Muscle layer of duodenum (tissue), 2 donors: ENCODE results near the gene CACFD1.

Experiments used
- H3K27ac ChIP-seq: one replicate; pipeline ENCODE4 v1.7.0; 2013; ENCODE audit warnings: mild to moderate bottlenecking, low read length
- H3K27me3 ChIP-seq: one replicate; pipeline ENCODE4 v1.7.0; 2013; ENCODE audit warnings: low read depth, mild to moderate bottlenecking, control low read depth, low read length
- H3K36me3 ChIP-seq, 2 donors: one replicate each; pipeline ENCODE4 v1.7.0; 2013; ENCODE audit warnings: low read length in 2 of 2, control low read depth in 1 of 2, mild to moderate bottlenecking in 1 of 2; ENCODE audit not compliant: insufficient read depth in 2 of 2, control insufficient read depth in 1 of 2
- H3K4me1 ChIP-seq, 2 donors: one replicate each; pipeline ENCODE4 v1.7.0; 2013; ENCODE audit warnings: low read length in 2 of 2, mild to moderate bottlenecking in 2 of 2, control low read depth in 1 of 2, moderate library complexity in 1 of 2; ENCODE audit not compliant: insufficient read depth in 2 of 2, control insufficient read depth in 1 of 2
- H3K4me3 ChIP-seq, 2 donors: one replicate each; pipeline ENCODE4 v1.7.0; 2013; ENCODE audit warnings: low read length in 2 of 2, low read depth in 1 of 2, mild to moderate bottlenecking in 1 of 2
- H3K9me3 ChIP-seq, 2 donors: one replicate each; pipeline ENCODE4 v1.7.0; 2013; ENCODE audit warnings: low read length in 2 of 2, control low read depth in 1 of 2, mild to moderate bottlenecking in 1 of 2; ENCODE audit not compliant: control insufficient read depth in 1 of 2
- donor health status: healthy.

Gene CACFD1

DNA sequence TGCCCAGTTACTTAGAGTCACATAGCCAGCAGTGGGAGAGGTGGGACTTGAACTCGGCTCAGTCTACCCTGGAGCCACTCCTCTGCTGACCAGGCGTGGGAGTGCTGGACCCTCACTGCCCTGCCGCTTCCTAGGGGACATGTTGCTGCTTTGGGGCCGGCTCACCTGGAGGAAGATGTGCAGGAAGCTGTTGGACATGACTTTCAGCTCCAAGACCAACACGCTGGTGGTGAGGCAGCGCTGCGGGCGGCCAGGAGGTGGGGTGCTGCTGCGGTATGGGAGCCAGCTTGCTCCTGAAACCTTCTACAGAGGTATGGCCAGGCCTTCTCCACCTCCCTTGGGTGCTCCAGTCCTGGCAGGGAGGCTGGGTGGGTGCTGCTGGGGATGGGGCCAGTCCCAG is 3.4 kb upstream of the CACFD1 start:
- H3K27ac ChIP-seq, result no peak overlapping the region
- H3K36me3 ChIP-seq, result no peaks in the 10 kb centered on the region
- no peaks in the 10 kb centered on the region for H3K27me3 ChIP-seq
- no peaks in the 10 kb centered on the region for H3K9me3 ChIP-seq
- H3K4me3 ChIP-seq, result no peak overlapping the region
- H3K4me1 ChIP-seq, result peaks cover under 1 to 16% of the 10 kb centered on the region in 2 donors

DNA sequence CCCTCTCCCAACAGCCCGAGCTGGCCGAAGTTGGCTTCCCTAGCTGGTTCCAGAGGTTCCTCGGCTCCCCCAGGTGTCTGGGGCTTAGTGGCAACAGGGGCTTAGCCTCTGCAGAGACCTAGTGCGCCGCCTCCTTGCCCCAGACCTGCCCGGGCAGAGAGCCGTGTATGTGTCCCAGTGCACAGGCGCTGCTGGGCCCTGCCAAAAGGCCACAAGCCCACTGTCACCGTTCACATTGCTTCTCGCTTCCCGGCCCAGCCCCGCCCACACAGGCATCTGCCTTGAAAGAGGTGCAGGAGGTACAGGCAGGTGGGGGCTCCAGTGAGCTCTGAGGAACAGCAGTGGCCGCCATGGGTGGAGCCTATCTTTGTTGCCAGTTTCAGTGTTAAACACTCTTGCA is 2.5 kb upstream of the CACFD1 start:
- no peaks in the 10 kb centered on the region for H3K9me3 ChIP-seq
- H3K4me1 ChIP-seq, result peaks cover 3 to 16% of the 10 kb centered on the region in 2 donors
- no peak overlapping the region for H3K27ac ChIP-seq
- no peak overlapping the region for H3K4me3 ChIP-seq
- H3K27me3 ChIP-seq, result no peaks in the 10 kb centered on the region
- H3K36me3 ChIP-seq, result no peaks in the 10 kb centered on the region

DNA sequence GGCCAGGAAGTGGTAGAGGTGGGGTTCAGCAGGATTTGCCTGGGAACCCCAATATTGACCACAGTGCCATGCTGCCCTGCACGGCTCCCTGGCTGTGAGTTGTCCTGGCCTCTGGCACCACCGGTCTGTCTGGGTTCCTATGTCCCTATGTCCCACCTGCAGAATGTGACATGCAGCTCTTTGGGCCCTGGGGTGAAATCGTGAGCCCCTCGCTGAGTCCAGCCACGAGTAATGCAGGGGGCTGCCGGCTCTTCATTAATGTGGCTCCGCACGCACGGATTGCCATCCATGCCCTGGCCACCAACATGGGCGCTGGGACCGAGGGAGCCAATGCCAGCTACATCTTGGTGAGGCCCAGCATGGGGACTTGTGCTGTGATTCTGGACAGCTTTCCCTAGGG is 2.0 kb upstream of the CACFD1 start:
- Histone ChIP-seq H3K4me3 (no peak overlapping the region), H3K27ac (no peak overlapping the region), H3K36me3 (no peaks in the 10 kb centered on the region), H3K4me1 (peaks cover 3 to 16% of the 10 kb centered on the region in 2 donors), H3K9me3 (no peaks in the 10 kb centered on the region), H3K27me3 (no peaks in the 10 kb centered on the region)

- H3K4me3 ChIP-seq, result peak overlapping the region; percentile 64 to 65
Measured at GRCh38 chr9:133458643-133459312, 1.0 kb upstream of the CACFD1 start.

DNA sequence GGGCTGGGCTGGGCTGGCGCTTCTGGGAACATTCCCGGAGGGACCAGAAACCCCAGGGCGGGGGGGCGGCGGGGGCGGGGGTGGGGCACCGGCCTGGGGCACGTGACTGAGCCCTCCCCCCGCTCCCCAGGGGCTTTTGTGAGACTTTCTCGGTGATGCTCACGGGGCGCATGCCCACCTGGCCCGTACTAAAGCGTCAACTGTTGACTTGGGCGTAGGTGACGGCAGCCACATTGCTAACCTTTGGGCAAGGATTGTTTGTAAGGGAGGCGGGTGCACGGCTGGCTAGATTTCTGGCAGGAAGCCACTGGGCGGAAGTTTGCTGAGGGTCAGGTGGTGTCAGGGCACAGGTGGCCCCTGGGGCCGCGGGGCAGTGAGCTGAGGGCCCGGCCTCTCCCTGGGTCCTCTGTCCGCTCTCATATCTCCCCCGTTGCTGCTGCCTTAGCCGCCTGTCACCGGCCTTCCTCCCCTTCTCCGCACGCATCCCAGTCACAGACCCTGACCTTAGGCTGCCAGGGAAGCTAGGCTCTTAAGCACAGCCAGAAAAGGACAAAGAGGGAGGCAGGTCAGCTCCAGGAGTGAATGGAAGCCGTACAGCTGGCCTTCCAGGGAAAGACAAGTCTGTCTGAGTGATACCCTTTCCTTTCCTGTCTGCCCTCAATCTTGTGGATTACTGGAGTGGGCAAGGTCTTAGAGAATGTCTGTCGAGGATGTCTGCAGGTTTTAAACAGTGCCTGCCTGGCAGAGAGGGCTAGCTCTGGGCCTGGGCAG is 812 bp downstream of the CACFD1 start:
- Histone ChIP-seq H3K9me3 (no peaks in the 10 kb centered on the region), H3K4me3 (peak overlapping the region; percentile 48 to 65), H3K4me1 (peaks cover 3 to 16% of the 10 kb centered on the region in 2 donors), H3K27me3 (no peaks in the 10 kb centered on the region), H3K27ac (peak overlapping the region; percentile 57), H3K36me3 (peaks cover 0 to 10% of the 10 kb centered on the region in 2 donors)

More at GRCh38 chr9:133458643-133459312, 1.0 kb upstream of the CACFD1 start:
- H3K9me3 ChIP-seq, result no peaks in the 10 kb centered on the region
- no peak overlapping the region for H3K27ac ChIP-seq
- no peaks in the 10 kb centered on the region for H3K27me3 ChIP-seq
- H3K36me3 ChIP-seq, result no peaks in the 10 kb centered on the region
- peaks cover 3 to 16% of the 10 kb centered on the region in 2 donors for H3K4me1 ChIP-seq

DNA sequence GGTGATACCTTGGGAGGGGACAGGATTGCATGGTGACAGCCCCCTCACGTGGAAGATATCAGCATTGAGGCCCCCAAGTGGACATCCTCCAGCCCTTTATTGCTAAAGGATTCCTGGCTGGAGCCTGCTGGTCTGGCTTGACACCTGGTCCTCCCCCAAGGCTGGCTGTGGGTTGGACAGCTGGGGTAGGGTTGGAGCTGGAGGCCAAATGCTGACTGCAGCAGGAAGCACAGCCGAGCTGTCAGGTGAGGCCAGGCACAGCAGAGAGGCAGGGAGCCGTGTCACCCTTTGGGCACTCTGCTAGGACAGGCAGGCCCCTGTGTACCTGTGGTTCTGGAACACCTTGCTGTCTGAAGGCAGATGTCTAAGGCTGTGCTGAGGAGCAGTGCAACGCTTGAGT is 2.2 kb downstream of the CACFD1 start:
- peaks cover 3 to 16% of the 10 kb centered on the region in 2 donors for H3K4me1 ChIP-seq
- H3K27ac ChIP-seq, result no peak overlapping the region
- H3K36me3 ChIP-seq, result peaks cover 0 to 11% of the 10 kb centered on the region in 2 donors
- no peaks in the 10 kb centered on the region for H3K9me3 ChIP-seq
- H3K4me3 ChIP-seq, result no peak overlapping the region
- H3K27me3 ChIP-seq, result no peaks in the 10 kb centered on the region

DNA sequence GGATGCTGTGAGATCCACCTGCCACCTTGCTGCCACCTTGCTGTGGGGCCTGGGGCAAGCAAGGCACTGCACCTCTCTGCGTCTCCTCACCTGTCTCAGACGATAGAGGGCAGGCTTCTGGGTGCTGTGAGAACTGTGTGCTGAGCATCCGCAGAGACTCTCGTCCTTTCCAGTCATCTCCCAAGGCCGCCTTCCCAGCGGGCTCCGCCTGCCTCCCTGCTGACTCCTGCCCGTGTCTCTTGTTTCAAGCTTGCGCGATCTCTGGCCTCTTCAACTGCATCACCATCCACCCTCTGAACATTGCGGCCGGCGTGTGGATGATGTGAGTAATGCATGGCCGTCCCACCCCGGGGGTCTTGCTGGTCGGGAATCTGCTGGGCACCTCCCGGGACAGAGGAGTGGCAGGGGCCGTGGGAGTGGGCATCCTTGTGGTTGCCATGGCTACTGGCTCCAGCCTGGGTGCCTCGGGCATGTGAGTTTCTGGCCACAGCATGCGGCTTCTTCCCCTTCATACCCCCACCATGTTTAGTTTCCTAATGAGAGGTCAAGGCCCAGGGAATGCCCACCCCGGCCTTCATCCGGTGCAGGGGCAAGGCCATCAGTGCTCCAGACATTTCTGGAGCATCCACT is 3.6 kb downstream of the CACFD1 start:
- H3K27ac ChIP-seq, result no peak overlapping the region
- peaks cover 0 to 24% of the 10 kb centered on the region in 2 donors for H3K36me3 ChIP-seq
- H3K27me3 ChIP-seq, result no peaks in the 10 kb centered on the region
- H3K4me1 ChIP-seq, result peaks cover 3 to 16% of the 10 kb centered on the region in 2 donors
- H3K9me3 ChIP-seq, result no peaks in the 10 kb centered on the region
- H3K4me3 ChIP-seq, result no peak overlapping the region

GRCh38 chr9:133463864-133464615 is 4.3 kb downstream of the CACFD1 start:
- H3K9me3 ChIP-seq, result no peaks in the 10 kb centered on the region
- no peaks in the 10 kb centered on the region for H3K27me3 ChIP-seq
- no peak overlapping the region for H3K4me3 ChIP-seq
- no peak overlapping the region for H3K27ac ChIP-seq
- H3K36me3 ChIP-seq, result peaks cover 0 to 31% of the 10 kb centered on the region in 2 donors
- peaks cover 3 to 12% of the 10 kb centered on the region in 2 donors for H3K4me1 ChIP-seq

DNA sequence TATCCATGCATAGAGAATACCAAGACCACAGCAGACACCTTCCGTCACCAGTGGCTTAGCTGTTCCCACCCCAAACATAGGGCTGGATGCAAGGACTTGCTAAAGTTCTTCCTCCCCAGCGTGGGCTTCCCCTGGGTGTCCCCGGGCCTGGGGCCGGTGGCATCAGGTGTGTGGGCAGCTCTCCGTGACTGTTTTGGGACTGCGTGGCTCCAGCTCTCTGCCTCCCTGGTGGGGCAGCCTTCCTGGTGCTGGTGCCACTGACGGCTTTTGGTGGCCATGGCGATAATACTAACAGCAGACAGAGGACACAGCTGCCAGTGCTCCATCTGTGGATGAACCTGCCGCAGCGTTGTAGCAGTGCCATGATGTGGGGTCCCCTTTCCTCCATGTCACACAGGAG is 4.9 kb downstream of the CACFD1 start:
- H3K27ac ChIP-seq, result no peak overlapping the region
- H3K27me3 ChIP-seq, result no peaks in the 10 kb centered on the region
- H3K9me3 ChIP-seq, result no peaks in the 10 kb centered on the region
- no peak overlapping the region for H3K4me3 ChIP-seq
- peaks cover 0 to 36% of the 10 kb centered on the region in 2 donors for H3K36me3 ChIP-seq
- H3K4me1 ChIP-seq, result peaks cover 3 to 8% of the 10 kb centered on the region in 2 donors

GRCh38 chr9:133465984-133466383 is 6.2 kb downstream of the CACFD1 start:
- H3K4me1 ChIP-seq, result peaks cover 2 to 3% of the 10 kb centered on the region in 2 donors
- H3K36me3 ChIP-seq, result peaks cover 0 to 36% of the 10 kb centered on the region in 2 donors
- H3K4me3 ChIP-seq, result no peak overlapping the region
- no peaks in the 10 kb centered on the region for H3K27me3 ChIP-seq
- H3K9me3 ChIP-seq, result no peaks in the 10 kb centered on the region
- H3K27ac ChIP-seq, result no peak overlapping the region

DNA sequence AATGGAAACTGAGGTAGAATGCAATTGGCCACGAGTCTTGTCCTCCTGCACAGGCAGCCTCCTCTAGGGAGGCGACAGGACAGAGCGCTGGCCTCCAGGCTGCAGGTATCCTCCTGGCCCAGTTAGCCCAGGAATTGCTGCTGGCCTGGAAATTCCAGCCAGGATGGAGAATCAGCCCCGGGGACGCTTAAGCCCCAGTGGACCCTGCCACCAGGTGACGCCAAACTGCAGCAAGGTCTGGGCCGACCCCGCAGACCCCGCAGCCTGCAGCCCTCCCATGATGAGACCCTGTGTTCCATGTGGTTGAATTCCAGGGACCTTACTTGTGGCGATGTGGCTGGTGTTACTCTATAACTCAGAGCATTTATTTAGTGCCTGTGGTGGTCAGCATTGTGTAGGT is 7.3 kb downstream of the CACFD1 start:
- no peak overlapping the region for H3K27ac ChIP-seq
- H3K4me1 ChIP-seq, result no peaks in the 10 kb centered on the region
- no peaks in the 10 kb centered on the region for H3K27me3 ChIP-seq
- no peak overlapping the region for H3K4me3 ChIP-seq
- peaks cover 0 to 36% of the 10 kb centered on the region in 2 donors for H3K36me3 ChIP-seq
- no peaks in the 10 kb centered on the region for H3K9me3 ChIP-seq
